Stimulated activated CD8-positive, alpha-beta memory T cell treated with anti-CD3 and anti-CD28 coated beads, Interleukin-15, amount 100 ng/mL, for 48 hours (primary cell): ENCODE results near the gene FRMPD4.

Experiments used
- DNase-seq, 2 donors: peaks; one replicate each; pipeline ENCODE4 v3.0.0-alpha.2; 2020; ENCODE audit warnings: low read depth in 2 of 2

FRMPD4 gene

GRCh38 chrX:12210971-12211370 is 72.7 kb downstream of the FRMPD4 start:
- no peak for DNase-seq

DNA sequence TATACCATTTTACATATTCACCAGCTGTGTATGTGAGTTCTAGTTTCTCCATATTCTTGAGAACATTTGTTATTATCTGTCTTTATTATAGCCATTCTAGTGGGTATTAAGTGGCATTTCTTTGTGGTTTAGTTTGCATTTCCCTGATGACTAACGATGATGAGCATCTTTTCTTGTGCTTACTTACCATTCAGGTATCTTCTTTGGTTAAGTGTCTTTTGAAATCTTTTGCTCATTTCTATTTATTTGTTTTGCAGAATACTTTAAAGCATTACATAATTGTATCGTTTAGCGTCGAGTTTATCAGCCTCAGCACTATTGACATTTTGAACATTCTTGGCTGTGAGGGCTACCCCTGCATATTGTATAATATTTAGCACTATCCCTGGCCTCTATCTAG is 85.4 kb downstream of the FRMPD4 start:
- DNase-seq: no peak

- DNase-seq: no peak
Observed at GRCh38 chrX:12225107-12225506, 86.8 kb downstream of the FRMPD4 start.

GRCh38 chrX:12227412-12228041 is 89.3 kb downstream of the FRMPD4 start:
- DNase-seq: no peak

GRCh38 chrX:12228862-12229261 is 90.6 kb downstream of the FRMPD4 start:
- no peak for DNase-seq

DNA sequence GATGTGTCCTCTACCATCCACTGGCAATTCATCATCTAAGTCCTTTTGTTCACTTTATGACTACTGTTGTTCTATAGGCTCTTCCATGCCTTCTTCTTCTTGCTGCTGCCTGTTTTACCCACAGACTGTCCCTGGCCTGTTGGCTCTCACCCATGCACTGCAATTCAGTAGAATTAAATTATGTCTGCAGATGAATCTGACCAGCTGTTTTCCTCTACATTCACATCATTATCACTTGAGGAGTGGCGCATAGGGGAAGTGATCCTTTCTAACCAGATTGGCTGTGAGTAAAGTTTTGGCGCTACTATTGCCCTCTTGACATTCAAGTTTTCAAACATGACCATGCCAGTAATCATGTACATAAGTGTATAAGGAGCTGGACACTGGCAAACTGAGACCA is 91.7 kb downstream of the FRMPD4 start:
- DNase-seq: no peak

- DNase-seq: no peak
Observed at GRCh38 chrX:12234534-12235329, 96.5 kb downstream of the FRMPD4 start.

GRCh38 chrX:12236156-12236555 is 97.9 kb downstream of the FRMPD4 start:
- no peak for DNase-seq

DNA sequence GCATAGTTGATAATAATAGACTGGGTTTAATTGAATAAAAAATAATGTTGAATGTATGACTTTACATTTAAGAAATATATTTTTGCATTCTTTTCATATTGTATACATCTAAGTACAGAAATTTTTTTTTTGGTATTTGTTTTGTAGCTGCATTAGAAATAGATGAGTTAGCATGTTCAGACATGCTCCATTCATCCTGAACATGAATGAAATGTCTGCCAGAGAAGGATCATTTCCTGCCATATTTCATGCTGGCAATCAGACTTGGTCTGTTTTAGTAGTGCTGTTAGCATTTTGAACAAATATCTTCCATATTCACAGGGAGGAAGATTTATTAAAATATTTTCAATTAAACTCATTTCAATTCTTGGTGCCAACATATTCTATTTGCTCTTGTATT is 98.9 kb downstream of the FRMPD4 start:
- no peak for DNase-seq

GRCh38 chrX:12237771-12238170 is 99.5 kb downstream of the FRMPD4 start:
- DNase-seq: no peak

DNA sequence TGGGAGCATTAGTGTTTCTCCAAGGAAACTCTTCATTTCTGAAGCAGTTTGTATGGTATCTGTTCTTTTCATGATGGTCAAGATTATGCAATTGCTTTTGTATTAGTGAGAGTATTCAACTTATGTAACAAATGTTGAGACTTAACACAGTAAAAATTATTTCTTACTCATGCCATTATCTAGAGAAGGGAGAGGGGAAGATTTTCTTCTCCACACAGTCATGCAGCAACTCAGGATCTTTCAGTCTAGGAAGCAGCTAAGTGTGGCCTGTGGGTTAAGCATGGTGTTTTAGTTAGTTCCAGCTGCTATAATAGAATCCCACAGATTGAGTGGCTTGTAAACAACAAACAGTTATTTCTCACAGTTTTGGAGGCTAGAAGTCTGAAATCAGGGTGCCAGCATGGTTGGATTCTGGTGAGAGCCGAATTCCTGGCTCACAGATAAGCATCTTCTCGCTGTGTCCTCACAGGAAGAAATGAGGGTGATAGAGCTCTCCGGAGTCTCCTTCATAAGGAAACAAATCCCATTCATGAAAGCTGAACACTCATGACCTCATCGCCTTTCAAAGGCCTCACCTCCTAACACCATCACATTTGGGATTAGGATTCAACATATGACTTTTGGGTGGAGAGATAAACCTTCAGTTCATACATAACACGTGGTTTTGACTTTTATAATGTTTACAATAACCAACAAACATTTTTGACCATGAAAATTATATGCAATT is 101.2 kb downstream of the FRMPD4 start:
- no peak for DNase-seq

GRCh38 chrX:12240491-12240890 is 102.2 kb downstream of the FRMPD4 start:
- no peak for DNase-seq

DNA sequence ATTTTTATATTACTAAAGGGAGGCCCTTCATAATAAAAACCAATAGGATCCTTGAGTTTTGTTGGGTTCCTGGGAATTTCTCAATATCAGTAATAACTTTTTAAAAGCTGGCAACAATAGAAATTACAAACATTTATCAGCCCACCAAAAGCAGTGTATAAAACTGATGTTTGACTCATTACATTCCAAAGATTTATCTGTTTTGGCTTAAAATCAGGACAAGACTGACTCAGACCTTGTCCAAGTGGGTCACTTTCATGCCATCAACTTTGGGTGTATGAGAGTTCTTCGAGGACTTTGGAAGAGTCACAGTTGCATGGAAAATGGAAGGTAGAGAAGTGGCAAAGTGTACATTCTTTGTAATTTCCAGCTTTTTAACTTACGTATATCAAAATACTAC is 102.8 kb downstream of the FRMPD4 start:
- DNase-seq: no peak

GRCh38 chrX:12245650-12246645 is 107.7 kb downstream of the FRMPD4 start:
- no peak for DNase-seq

DNA sequence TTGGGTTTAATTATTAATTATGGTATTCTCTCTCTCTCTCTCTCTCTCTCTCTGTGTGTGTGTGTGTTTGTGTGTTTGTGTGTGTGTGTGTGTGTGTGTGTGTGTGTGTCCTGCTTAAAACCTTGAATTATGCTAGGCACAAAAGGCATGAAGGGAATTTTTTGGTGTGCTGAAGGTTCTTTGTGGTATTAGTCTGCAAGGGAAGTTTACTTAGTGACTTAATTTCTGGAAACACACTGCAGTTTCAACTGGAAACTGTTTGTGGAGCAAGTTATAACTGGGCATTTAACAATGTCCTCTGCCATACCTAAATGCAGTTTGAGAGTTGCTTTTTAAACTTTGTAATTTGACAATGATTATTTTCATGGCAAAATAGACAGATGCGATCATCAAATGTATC is 111.7 kb downstream of the FRMPD4 start:
- DNase-seq: no peak

DNA sequence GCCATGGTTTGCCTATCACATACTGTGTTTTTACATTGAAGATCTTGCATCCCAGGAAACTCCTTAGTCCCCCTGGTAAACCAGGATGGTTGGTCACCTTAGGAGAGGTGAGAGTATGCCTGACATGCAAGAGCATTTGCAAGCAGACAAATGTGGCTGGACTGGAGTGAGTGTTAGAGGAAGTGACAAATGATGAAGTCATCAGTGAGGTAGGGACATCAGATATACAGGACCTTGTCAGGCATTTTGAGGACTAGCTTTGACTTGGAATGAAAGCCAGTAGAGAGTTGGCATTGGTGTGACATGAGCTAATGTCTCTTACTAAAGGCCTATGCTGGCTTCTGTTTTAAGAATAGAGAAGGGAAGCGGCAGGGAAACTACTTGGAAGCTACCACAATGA is 124.9 kb downstream of the FRMPD4 start:
- DNase-seq: no peak

DNA sequence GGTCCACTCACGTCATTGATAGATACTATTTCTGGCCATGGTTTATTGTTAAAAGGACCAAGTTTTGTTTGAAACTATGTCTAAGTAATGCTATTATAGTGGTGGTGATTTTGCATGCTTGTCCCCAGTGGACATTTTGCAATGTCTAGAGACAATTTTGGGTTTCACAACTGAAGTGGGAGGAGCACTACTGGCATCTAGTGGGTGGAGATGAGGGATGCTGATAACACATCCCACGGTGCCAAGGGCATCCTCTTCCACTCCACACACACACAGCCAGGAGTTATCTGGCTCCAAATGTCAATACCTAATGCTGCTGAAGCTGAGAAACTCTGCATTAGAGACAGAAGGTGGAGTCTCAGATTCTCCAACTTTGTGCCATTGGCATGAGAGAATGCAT is 131.2 kb downstream of the FRMPD4 start:
- no peak for DNase-seq

DNA sequence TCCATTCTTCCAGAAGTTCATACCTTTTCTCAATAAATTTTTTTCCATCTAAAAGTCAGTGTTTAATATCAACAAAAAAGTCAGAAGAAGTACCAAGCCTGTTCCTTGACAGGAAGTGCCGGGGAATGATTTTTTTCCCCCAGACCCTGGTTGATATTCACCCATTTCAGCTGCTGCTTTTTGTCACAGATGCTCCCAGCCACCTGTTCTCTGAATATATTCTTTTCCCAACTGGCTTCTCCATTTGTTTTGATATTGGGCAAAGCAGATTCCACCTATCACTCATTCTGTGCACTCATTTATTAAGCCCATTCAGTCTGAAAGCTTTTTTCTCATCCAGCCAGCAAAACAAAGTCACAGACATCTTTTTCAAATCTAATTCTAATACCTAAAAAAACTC is 139.9 kb downstream of the FRMPD4 start:
- no peak for DNase-seq

DNA sequence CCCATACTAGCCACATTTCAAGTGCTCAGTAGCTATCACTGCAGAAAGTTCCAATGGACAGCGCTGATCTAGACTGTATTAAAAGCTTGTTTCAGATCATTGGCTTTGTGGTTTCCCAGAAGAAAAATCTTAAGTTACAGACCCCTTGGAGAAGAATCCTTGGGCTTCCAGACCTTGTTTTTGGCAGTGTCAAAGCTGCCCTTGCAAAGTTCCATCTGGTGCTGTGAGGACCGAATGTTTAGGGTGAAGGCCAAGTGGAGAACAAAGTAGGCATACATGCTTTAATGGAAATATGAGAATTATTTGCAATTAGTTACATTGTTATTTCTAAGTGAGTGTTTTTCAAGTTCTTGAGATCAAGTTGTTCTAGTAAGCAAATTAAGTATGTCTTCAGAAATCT is 144.7 kb downstream of the FRMPD4 start:
- DNase-seq: no peak

DNA sequence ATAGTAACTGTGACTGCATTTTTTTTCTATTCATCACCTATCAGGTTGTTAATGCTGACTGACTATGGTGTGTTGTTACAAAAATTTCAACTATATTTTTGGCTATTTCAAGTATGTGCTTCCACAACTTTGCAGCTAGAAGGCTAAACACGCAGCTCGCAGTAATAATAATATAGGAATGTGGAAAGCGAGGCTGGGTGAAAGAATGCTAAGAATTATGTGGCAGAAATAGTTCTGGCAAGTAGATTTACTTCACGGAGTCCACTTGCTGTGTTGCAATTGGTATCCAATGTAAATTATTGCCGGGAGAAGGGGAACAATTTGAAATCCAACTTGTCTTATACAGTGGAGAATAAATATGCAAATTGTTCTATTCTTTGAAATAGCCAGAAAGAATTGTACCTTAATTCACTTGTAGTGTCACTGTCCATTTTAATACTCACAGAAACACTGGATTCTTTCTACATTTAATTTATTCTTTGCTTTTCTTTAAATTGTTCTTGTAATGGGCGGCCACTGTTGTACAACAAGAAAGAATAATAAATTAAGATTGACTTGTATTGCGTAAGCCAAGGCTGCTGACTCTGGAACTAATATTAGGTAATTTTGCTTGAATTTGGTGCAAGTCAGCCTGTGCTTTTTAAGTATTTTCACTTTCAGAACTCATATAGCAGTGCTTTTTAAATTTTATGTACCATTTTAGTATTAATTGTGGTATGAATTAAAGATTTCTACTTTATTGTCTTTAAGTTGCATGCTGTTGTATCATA is 154.9 kb downstream of the FRMPD4 start:
- DNase-seq: no peak

- no peak for DNase-seq
Observed at GRCh38 chrX:12297353-12297752, 159.1 kb downstream of the FRMPD4 start.
